HG03442 (cell line): Measurements from ENCODE around the gene KCNT1.
"Not testable (repeated sequence)": the region's sequence is repeated elsewhere in the genome, so short reads cannot be mapped to it uniquely, and the experiment has no call there.

ENCODE experiments used
- ATAC-seq: cut with Tn5 transposase; IDR thresholded peaks from one replicate; pipeline ENCODE4 v1.9.1; 2021; ENCODE audit warnings: mild to moderate bottlenecking, moderate library complexity; ENCODE audit not compliant: unreplicated experiment

Gene KCNT1

DNA sequence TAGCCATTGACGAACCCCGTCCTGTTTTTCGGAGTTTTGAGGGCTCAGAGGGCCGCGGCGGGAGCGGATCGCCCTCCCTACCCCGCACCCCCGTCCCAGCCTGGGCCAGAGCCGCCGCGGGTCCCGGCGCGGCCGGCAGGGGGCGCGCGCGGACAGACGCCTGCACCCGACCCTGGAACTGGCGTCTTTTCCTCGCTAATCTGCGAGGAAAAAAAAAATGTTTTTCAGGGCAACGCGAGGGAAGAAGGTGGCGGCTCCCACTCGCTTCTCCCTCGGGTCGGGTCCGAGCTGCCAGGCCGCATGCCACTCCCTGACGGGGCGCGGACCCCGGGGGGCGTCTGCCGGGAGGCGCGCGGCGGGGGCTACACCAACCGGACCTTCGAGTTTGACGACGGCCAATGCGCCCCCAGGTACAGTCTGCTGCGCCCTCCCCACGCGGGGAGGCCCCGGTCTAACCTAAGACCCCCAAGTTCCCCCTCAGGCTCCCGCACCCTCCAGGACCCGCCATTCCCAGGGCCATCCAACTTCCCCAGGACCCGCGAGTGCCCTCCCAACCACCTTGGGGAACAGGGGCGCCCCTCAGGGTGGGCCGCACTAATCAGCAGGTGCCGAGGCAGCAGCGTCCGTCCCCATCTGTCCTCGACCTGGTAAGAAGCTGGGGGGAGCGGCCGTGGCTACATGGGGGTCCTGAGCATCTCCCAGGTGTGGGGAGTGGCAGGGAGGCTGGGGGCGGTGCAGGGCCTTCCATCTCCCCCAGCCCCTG lies at the start of gene KCNT1:
Gene KCNT1 (plus strand): TSS at position 227 of the 763 bp plus-strand sequence. CDS start 74 bp downstream, at position 301.
- ATAC-seq: no peak

- no peak for ATAC-seq
These were observed 46.7 kb upstream of the KCNT1 start for GRCh38 chr9:135655317-135655716.

- no peak for ATAC-seq
These were observed 44.6 kb upstream of the KCNT1 start for GRCh38 chr9:135657416-135657815.

- no peak for ATAC-seq
These were observed 42.7 kb upstream of the KCNT1 start for GRCh38 chr9:135659252-135659651.

DNA sequence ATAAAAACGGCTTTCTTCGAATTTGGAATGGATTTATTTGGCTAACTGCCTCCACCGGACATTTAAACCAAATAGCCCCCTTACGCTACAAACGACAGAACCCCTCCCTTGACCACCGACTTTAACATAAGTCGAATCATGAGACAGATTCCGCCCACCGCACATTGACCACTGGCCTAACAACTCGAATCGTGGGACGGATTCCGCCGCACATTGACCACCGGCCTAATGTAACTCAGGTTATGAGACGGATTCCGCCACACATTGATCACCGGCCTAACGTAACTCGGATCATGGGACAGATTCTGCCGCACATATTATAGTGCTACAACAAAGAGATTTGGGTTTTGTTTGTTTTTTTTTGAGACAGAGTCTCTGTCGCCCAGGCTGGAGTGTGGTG lies 41.6 kb upstream of the KCNT1 start:
- ATAC-seq: no peak

- ATAC-seq: no peak
These were observed 40.0 kb upstream of the KCNT1 start for GRCh38 chr9:135661816-135662560.

DNA sequence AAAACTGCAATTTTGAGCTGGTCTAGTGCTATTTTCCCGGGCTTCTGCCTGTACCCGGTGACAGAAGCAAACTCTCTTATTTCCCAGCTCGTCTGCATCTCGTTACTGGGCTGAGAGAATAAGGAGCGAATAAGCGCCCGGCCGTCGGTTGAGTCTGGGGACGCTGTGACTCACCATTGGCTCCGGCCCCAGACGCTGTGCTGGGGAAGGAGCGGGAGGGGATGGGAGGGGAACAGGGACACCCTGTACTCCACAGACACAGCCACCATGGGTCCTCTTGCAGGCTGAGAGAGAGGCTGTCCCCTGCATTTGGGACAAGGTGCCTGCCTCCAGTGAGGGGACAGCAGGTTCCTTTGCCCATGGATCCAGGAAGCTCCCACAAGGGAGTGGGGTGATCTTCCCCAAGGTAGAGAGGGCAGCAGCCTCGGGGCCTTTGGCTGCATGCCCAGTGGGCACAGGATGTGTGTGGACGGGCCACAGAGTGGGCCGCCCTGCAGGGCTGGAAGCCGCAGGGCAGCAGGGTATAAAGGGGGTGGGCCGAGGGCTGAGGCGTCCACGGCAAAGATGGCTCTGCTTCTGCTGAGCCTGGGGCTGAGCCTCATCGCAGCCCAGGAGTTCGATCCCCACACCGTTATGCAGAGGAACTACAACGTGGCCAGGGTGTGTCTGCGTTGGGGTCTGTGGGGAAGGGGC lies 39.1 kb upstream of the KCNT1 start, which contains the start of gene LCN9:
Gene LCN9 (plus strand): TSS at position 552 of the 693 bp plus-strand sequence. CDS start 13 bp downstream, at position 565.
- ATAC-seq: no peak

DNA sequence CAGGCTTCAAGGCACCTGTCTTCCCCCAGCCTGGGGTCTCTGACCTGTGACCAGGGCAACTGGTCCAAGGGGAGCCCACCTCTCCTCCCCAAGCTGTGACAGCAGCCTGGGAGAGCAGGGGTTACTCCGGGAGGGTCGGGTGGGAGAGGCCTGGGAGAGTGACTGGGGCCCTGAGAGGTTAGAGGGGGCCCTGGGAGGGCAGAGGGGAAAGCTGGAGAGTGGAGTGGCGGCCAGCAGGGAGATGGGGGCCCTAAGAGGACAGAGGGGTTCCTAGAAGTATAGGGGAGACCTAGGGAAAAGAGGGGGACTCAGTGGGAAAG lies 38.6 kb upstream of the KCNT1 start:
- ATAC-seq: no peak

DNA sequence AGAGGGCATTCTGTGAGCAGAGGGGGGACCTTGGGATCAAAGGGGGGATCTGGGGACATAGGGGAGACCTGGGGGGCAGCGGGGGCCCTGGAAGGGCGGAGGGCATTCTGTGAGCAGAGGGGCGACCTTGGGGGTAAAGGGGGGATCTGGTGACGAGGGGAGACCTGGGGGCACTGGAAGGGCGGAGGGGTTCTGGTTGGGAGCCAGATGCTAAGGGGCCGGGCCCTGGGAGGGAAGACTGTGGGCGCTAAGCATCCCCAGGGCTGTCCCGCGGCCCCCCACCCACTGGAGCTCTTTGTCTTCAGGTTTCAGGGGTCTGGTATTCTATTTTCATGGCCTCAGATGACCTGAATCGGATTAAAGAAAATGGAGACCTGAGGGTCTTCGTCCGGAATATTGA lies 38.1 kb upstream of the KCNT1 start:
- no peak for ATAC-seq

- no peak for ATAC-seq
These were observed 37.7 kb upstream of the KCNT1 start for GRCh38 chr9:135664266-135664665.

DNA sequence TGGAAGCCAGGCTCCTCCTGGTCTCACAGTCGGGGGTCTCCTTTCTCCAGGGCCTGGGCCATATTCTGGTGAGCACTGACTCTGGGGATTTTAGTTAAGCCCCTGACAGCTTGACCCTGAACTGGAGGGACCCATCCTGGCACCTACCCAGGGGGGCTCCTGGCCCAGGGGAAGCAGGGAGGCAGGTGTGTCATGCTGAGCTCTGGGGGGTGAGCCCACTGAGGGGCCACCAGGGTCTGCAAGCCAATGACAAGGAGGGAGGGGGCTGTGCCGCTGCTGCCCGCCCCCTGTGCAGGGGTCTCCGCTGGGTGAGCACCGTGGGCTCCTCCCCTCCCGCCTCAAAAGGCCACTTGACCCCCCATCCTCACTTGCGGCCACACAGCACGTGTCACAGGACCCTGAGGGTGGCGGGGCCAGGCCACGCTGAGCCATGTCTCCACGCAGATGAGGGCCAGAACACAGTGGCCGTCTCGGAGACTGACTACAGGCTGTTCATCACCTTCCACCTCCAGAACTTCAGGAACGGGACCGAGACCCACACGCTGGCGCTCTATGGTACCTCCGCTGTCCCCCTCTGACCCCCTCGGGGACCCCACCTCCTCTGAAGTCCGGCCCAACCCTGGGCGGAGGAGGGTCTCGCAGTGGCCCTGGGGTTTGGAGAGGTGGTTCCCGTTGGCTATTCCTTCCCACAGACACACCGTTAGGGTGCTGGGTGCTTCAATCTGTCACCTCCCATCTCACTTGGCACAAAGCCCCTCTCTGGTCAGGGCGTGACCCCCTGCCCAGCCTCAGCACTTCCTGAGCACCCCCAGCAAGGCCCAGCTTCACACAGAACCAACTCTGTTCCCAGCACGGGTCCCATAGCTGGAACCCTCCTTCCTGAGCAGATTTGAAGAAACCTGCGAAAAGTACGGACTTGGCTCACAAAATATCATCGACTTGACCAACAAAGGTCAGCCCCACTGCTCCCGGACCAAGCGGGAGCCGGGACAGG lies 36.9 kb upstream of the KCNT1 start:
- ATAC-seq: no peak

- ATAC-seq: no peak
These were observed 36.2 kb upstream of the KCNT1 start for GRCh38 chr9:135665795-135666189.

- no peak for ATAC-seq
These were observed 35.2 kb upstream of the KCNT1 start for GRCh38 chr9:135666534-135667462.

DNA sequence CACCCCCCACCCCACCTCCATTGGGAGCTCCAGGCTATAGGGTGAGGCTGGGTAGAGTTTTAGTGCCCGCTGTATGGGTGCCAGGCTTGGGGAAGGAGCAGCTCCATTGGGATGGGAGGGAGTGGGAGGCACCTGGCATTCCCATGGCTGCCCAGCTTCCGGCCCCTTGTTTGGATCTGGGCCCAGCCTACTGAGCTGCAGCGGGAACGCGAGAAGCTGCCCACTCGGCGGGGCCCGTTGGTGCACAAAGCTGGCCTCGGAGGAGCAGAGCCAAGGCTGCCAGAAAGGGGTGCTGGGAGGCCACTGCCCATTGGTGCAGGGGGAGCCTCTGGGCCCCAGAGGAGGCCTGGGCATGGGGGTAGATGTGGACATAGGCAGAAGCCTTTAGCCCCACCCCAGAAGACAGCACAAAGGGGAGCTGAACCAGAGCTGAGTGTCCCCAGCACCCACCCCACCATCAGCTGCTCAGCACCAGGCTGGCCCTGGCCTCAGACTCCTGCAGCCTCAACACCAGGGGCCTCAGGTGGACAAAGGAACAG lies 34.5 kb upstream of the KCNT1 start:
- no peak for ATAC-seq

DNA sequence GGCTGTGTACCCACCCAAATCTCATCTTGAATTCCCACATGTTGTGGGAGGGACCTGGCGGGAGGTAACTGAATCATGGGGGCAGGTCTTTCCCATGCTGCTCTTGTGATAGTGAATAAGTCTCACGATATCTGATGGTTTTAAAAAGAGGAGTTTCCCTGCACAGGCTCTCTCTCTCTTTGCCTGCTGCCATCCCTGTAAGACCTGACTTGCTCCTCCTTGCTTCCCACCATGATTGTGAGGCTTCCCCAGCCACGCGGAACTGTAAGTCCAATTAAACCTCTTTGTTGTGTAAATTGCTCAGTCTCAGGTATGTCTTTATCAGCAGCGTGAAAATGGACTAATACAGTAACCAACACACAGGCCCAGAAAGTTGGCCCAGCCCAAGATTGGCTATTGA lies 33.0 kb upstream of the KCNT1 start:
- ATAC-seq: not testable (repeated sequence)

- ATAC-seq: no peak
These were observed 32.2 kb upstream of the KCNT1 start for GRCh38 chr9:135669616-135670285.

DNA sequence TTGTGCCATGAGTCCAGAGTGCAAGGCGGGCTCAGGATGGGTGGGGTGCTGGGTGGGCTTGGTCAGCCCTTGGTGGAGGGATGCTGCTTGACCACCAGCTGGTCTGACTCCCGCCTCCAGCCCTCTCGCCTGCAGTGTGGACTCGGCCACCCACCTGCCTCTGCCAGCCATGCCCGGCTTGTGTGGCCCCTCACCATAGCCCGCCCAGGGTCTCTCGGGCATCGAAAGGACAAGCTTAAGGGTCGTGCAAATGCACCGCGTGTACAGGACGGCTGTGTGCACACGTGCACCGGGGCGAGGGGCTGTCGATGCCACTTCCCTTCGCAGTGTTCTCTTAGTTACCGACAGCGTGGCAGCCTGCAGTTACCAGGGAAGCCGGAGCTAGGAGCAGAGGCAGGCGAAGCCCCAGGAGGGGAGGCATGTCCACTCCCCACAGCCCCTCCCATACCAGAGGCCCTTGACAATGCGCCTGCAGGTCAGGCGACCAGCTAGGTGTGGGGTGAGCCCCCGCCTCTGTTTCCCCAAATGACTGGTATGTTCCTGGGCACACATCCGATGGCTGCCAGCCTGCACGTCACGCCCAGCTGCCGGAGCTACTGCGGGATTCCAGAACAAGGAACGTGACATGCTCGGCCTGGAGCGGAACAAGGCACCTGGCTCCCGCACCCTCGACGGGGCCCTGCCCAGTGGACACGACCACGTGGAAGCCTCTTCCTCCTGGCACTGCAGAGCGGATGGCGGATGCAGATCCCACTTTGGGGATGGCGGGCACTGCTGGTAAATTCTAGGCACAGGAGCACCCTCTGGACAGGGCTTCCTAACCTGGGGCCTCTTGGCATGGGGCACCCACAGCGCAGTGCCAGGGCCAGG lies 31.0 kb upstream of the KCNT1 start:
- no peak for ATAC-seq

GRCh38 chr9:135671591-135672041 lies 30.4 kb upstream of the KCNT1 start:
- ATAC-seq: no peak
